ENCODE measurements around the gene ASPSCR1.

The ASPSCR1 gene

DNA sequence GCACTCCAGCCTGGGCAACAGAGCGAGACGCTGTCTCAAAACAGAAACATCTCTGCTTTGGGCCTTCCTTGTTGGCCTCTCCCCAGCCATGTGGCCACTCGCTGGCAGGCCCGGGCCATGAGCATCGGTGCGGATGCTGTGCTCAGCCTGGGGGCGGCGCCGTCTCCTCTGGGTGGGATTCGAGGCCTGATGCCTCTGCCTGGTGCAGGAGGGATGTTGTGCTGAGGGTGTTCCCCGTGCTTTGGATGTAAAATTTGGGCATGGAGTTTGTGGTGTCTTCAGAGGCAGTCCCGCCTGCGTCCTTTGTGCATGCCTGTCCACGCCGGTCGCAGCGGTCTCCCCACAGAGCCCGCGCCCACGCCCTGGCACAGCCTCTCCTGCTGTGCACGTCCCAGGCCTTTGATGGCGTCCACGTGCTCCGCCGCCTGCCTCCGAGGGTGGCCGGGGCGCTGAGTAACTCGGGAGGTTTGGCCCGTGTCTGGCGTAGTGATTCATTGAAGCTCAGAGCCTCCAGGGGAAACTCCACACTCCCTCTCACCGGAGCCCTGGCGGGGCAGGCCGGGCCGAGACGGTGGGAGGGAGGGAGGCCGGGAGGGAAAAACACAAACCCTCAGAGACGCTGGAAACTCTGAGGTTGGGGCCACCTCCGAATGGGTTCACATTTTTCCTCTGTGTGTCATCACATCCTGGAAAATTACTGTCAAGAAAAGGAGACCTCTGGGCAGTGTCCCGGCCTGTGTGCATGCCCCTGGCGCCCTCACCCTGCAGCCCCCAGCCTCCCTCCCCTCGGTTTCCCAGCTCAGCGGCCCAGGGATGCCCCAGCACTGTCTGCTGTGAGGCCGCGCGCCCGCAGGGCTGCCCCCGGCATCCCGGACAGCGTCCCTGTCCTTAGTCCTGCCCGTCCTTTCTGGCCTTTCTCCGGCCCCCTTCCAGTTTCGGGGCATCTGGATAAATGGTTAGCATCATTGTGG, 26.3 kb downstream of the ASPSCR1 start:
- Mint-ChIP-seq H3K4me1 (ENCODE audit: low read depth) (peaks cover 11% of the 10 kb centered on the region), H3K27ac (no peak overlapping the region), H3K4me3 (no peak overlapping the region), H3K36me3 (ENCODE audit: low read depth) (peaks cover 52% of the 10 kb centered on the region), H3K9me3 (no peaks in the 10 kb centered on the region), H3K27me3 (no peaks in the 10 kb centered on the region)
- intact Hi-C loops (cut with micrococcal nuclease), result no loop called here

DNA sequence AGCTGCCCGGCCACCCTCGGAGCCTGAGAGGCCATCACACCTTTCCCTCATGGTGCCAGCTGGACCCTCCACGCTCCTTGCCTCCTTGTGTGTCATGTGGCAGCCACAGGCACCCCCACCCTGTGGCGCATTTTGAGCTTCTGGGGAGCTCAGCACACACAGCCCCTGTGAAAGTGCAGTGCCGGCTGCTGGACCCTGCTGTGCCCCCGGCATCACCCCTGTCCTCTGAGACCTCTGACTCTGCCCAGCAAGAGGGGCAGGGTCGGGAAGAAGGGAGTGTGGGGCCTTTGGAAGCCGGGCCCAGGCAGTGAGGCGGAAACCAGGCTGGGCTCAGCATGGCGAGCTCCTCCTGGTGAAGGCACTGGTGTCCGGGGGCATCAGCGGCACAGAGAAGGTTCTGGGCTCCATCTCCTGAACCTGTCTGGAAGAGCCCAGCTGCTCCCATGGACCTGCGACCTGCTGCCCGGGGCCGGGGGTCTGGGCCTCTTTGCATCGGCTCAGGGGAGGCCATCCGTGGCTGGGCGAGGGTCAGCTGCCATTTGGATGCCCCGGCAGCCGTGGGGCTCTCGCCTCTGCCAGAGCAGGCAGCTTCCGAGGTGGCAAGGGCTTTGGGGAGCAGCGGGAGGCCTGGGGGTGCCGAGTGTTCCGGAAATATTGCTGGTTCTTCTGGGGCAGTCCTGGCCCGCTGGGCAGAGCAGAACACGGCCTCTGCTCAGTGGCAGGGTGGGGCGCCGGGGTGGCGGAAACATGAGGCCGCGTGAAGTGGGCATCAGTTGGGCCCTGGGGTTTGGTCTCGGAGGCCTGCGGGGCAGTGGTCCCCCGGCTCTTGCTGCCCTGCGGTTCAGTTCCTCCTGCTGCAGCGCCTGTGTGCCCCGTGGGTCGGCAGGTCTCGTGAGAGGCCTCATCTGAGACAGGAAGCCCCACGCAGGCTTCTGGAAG, 27.4 kb downstream of the ASPSCR1 start:
- Mint-ChIP-seq H3K4me3 (no peak overlapping the region), H3K36me3 (ENCODE audit: low read depth) (peaks cover 53% of the 10 kb centered on the region), H3K9me3 (no peaks in the 10 kb centered on the region), H3K4me1 (ENCODE audit: low read depth) (peaks cover 8% of the 10 kb centered on the region), H3K27ac (no peak overlapping the region), H3K27me3 (no peaks in the 10 kb centered on the region)
- intact Hi-C loops (cut with micrococcal nuclease), result no loop called here

DNA sequence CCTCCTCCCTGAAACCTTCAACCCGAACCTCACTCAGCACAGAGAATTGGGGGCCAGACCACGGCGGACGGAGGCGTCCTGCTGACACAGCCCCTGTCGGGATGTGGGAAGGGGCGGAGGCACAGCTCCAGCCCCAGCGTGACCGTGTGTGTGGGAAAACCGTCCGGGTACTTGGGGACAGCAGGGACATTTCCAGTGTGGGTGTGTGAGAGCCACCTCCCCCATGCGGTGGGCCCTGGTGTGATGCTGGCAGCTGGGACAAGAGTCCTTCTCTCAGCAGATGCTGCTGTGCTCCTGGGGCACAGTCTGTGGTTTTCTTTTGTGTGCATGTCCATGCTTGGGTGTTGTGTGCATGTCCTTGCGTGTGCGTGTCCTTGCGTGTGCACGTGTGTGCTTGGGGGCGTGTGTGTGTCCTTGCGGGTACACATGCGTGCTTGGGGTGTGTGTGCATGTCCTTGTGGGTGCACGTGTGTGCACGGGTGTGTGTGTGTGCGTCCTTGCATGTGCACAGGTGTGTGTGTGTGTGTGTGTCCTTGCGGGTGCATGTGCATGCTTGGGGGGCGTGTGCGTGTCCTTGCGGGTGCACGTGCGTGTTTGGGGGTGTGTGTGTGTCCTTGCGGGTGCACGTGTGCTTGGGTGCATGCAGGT, 28.4 kb downstream of the ASPSCR1 start:
- no peaks in the 10 kb centered on the region for H3K27me3 Mint-ChIP-seq
- no peak overlapping the region for H3K4me3 Mint-ChIP-seq

DNA sequence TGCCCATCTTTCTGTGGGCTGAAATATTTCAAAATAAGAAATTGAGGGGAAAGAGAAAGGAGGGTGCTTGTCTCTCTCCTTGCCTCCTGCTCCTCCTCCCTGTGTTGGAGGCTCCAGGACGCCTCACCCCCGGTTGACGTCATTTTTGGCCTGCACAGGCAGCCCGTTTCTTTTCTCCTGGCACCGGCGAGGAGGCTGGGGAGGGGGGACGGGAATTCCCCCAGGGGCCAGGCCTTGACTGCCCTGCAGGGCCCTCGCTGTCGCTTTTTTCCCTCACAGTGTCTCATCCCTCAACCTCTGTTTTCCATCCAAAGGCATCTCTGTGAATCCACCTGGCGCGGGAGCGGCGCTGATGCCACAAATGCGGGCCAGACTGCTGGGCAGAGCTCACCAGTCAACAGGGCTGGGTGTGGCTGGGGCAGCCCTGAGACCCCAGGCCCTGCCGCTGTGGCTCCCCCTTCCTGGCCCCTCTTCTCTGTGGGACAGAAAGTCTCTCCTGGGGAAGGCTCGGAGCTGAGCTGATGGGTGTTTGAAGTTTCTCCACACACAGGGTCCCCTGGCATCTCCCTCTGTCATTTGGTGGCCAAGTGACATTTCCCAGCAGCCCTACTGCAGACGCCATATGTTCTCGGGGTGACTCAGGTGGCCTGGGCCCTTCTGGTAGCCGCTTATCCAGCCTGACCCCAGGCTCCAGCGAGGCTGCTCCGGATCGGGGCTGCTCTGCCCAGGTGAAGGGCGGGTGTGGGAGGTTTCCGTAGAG, 29.2 kb downstream of the ASPSCR1 start:
- no peaks in the 10 kb centered on the region for H3K27me3 Mint-ChIP-seq
- H3K4me1 Mint-ChIP-seq (ENCODE audit: low read depth), result no peaks in the 10 kb centered on the region
- H3K27ac Mint-ChIP-seq, result no peak overlapping the region
- peaks cover 69% of the 10 kb centered on the region for H3K36me3 Mint-ChIP-seq (ENCODE audit: low read depth)
- no peaks in the 10 kb centered on the region for H3K9me3 Mint-ChIP-seq
- intact Hi-C loops (cut with micrococcal nuclease), result no loop called here
- no peak overlapping the region for H3K4me3 Mint-ChIP-seq

More for the DNA sequence above, 28.4 kb downstream of the ASPSCR1 start:
- H3K9me3 Mint-ChIP-seq, result no peaks in the 10 kb centered on the region
- no peaks in the 10 kb centered on the region for H3K4me1 Mint-ChIP-seq (ENCODE audit: low read depth)
- peaks cover 61% of the 10 kb centered on the region for H3K36me3 Mint-ChIP-seq (ENCODE audit: low read depth)
- no peak overlapping the region for H3K27ac Mint-ChIP-seq
- intact Hi-C loops (cut with micrococcal nuclease), result no loop called here

DNA sequence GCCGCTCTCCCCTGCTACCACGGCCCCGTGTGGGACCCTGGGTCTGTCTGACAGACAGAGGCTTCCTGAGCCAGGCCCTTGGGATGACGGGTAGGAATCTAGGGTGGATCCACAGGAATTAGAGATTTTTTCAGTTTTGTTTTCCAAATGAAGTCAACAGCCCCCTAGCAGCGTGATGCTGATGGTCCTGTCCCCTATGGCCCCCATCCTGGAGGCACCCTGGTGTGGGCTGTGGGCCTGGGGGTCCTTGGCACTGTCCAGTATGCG, 29.7 kb downstream of the ASPSCR1 start:
- no peaks in the 10 kb centered on the region for H3K27me3 Mint-ChIP-seq

DNA sequence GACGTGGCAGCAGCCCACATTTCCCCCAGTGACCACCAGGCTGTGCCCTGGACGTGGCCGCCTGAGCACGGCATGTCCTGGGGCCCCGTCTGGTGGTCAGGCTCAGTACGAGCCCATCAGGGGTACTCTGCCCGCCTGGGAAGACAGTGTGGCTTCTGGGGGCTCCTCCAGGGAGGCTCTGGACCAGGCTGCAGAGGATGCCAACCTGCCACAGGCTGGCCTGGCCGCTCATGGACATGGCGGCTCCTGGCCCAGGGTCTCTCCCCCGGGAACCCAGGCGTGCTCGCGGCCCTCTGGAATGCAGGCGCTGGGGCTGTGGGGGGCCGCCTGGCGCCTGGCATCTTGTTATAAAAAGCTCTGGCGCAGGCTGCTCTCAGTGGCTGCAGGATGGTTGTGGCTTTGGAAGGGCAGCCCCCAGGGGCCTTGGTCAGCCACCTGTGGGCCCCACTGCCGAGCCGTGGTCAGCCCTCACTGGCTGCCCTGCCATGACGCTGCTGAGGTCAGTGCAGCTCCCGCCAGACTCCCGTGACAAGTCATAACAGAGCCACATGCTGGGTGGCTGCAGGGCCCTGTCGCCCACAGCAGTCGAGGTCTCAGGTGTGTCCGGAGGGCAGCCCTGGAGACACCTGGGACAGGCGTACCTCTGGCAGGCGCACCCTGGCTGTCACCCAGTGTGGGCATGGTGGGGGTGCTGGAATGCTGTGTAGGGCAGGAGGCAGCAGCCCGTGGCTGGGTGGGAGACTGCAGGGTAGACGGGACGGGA, 30.2 kb downstream of the ASPSCR1 start:
- Mint-ChIP-seq H3K4me3 (no peak overlapping the region), H3K36me3 (ENCODE audit: low read depth) (peaks cover 79% of the 10 kb centered on the region), H3K4me1 (ENCODE audit: low read depth) (no peaks in the 10 kb centered on the region), H3K27me3 (no peaks in the 10 kb centered on the region), H3K9me3 (no peaks in the 10 kb centered on the region), H3K27ac (no peak overlapping the region)
- intact Hi-C loops (cut with micrococcal nuclease), result no loop called here

More for the DNA sequence above, 29.7 kb downstream of the ASPSCR1 start:
- no peaks in the 10 kb centered on the region for H3K9me3 Mint-ChIP-seq
- H3K4me1 Mint-ChIP-seq (ENCODE audit: low read depth), result no peaks in the 10 kb centered on the region
- no peak overlapping the region for H3K27ac Mint-ChIP-seq
- H3K36me3 Mint-ChIP-seq (ENCODE audit: low read depth), result peaks cover 74% of the 10 kb centered on the region
- intact Hi-C loops (cut with micrococcal nuclease), result no loop called here
- H3K4me3 Mint-ChIP-seq, result no peak overlapping the region

DNA sequence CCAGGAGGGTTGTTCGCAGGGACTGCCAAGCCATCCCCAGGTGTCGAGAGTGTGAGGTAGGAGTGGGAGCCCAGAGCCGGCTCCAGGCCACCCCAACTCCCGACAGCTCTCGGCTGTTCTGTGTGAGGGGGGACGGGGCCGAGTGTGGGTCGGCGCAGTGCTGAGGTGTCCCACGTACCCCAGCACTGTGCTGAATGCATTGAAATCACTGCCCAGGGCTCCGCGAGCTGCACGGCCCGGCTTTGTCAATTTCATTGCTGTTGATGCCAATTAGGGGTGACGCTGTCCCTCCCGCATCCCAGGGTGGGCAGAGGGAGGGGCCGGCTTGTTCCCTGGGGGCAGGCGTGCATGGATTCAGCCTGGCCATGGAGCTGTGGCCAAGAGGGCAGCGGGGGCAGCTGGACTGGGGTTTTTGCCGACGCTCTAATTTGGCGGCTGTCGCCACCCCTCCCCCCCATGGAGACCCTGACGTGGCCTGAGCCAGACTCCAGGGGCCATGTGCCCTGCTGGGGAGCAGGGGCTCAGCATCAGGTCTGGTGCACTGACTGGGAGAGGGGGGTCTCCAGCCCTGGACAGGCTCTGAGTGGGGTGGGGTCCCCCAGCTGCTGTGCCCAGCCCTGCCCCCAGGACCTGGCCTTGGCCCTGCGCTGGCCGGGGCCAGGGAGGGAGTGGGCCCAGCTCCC, 31.0 kb downstream of the ASPSCR1 start:
- Mint-ChIP-seq H3K4me3 (no peak overlapping the region), H3K9me3 (no peaks in the 10 kb centered on the region), H3K36me3 (ENCODE audit: low read depth) (peaks cover 80% of the 10 kb centered on the region), H3K4me1 (ENCODE audit: low read depth) (no peaks in the 10 kb centered on the region), H3K27ac (no peak overlapping the region), H3K27me3 (no peaks in the 10 kb centered on the region)
- intact Hi-C loops (cut with micrococcal nuclease), result no loop called here

DNA sequence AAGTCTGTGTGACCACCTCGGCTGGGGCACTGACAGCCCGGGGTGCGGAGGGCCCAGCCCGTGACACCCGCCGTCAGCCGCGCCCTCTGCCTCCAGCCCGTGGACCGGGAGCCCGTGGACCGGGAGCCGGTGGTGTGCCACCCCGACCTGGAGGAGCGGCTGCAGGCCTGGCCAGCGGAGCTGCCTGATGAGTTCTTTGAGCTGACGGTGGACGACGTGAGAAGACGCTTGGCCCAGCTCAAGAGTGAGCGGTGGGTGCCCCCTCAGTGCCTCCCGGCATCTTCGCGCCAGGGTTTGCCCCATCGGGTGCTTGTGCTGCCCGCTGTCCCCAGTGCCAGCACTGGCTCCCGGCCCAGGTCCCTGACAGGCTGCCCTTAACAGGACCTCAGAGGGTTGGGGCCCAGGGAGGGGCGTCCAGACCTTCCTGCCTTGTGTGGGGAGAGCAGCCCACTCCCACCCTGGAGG, 31.5 kb downstream of the ASPSCR1 start:
- no peaks in the 10 kb centered on the region for H3K27me3 Mint-ChIP-seq
- no peaks in the 10 kb centered on the region for H3K9me3 Mint-ChIP-seq
- H3K36me3 Mint-ChIP-seq (ENCODE audit: low read depth), result peaks cover 82% of the 10 kb centered on the region
- intact Hi-C loops (cut with micrococcal nuclease), result no loop called here
- H3K4me1 Mint-ChIP-seq (ENCODE audit: low read depth), result no peaks in the 10 kb centered on the region
- no peak overlapping the region for H3K4me3 Mint-ChIP-seq
- no peak overlapping the region for H3K27ac Mint-ChIP-seq

DNA sequence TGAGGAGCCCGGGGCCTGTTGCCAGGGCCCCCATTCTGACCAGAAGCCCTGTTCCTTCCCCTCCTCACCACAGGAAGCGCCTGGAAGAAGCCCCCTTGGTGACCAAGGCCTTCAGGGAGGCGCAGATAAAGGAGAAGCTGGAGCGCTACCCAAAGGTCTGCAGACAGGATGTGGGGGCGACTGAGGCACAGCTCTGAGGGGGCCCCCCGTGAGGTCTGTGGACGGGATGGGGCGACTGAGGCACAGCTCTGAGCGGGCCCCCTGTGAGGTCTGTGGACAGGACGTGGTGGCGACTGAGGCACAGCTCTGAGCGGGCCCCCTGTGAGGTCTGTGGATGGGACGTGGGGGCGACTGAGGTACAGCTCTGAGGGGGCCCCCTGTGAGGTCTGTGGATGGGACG, 32.0 kb downstream of the ASPSCR1 start:
- H3K4me3 Mint-ChIP-seq, result no peak overlapping the region
- peaks cover 83% of the 10 kb centered on the region for H3K36me3 Mint-ChIP-seq (ENCODE audit: low read depth)
- intact Hi-C loops (cut with micrococcal nuclease), result no loop called here
- H3K9me3 Mint-ChIP-seq, result no peaks in the 10 kb centered on the region
- H3K27ac Mint-ChIP-seq, result no peak overlapping the region
- H3K4me1 Mint-ChIP-seq (ENCODE audit: low read depth), result no peaks in the 10 kb centered on the region
- no peaks in the 10 kb centered on the region for H3K27me3 Mint-ChIP-seq

DNA sequence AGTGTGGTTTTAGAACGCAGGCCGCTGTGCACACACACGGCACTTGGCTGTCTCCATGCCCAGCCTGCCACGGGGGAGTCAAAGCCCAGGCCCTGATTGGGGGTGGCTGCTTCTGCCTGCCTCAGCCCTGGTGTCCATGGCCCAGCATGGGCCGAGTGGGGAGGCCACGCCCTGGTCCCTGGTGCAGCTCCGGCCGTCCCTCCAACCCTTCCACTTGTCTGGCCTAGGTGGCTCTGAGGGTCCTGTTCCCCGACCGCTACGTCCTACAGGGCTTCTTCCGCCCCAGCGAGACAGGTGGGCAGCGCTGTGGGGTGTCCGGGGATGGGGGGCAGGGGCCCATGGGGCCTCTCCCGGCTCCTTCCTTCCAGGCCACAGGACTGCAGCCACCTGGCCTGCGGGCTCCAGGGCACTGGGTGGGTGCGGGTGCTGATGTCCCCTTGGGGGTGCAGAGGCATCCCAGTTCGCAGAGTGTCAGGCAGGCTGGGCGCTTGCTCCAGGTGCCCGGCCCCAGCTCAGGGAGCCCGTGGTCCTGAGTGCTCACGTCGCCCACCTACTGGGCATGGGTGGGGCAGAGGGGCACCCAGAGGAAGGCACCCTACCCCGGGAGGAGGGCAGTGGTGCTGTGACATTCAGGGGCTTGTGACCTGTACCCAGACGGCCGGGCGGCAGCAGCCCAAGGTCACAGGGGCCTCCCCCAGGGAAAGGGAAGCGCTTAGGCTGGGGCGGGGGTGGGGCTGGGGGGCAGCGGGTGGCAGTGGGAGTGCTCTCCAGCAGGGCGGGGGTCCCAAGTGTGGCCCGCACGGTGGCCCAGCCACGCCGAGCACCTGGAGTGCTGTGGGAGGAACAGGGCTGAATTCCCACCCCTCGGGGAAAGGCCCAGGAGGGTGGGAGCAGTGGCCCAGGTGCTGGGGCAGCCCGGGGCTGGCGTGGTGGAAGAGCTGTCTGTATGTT, 33.4 kb downstream of the ASPSCR1 start:
- H3K27ac Mint-ChIP-seq, result no peak overlapping the region
- no peaks in the 10 kb centered on the region for H3K4me1 Mint-ChIP-seq (ENCODE audit: low read depth)
- H3K4me3 Mint-ChIP-seq, result no peak overlapping the region
- H3K9me3 Mint-ChIP-seq, result no peaks in the 10 kb centered on the region
- H3K36me3 Mint-ChIP-seq (ENCODE audit: low read depth), result peaks cover 76% of the 10 kb centered on the region
- H3K27me3 Mint-ChIP-seq, result no peaks in the 10 kb centered on the region
- intact Hi-C loops (cut with micrococcal nuclease), result no loop called here

DNA sequence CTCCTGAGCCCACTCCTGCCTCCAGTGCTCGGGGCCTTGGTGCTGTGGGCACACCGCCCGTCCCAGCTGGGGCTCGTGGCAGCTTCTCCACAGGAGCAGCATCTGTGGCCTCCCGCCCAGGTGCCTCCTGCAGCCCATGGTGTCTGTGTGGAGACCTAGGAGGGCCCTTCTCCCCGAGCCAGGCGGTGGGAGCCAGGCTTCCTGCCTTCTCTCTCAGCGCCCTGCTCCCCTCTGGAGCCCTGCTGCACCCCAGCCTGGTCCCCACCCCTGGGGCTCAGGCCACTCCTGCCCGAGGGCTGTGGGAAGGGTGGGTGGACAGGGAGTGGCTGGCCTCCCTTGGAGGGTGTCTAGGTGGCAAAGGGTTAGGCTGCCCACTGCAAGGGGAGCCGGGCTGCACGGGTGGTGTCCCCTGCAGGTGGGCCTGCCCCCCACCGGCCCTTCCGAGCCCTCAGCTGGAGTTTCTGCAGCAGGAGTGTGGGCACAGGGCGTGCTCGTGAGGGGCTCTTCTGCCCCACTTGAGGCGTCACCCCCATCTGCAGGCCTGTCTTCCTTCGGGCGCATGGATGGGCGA, 34.3 kb downstream of the ASPSCR1 start:
- Mint-ChIP-seq H3K36me3 (ENCODE audit: low read depth) (peaks cover 76% of the 10 kb centered on the region), H3K27me3 (no peaks in the 10 kb centered on the region), H3K27ac (no peak overlapping the region), H3K4me1 (ENCODE audit: low read depth) (no peaks in the 10 kb centered on the region), H3K4me3 (no peak overlapping the region), H3K9me3 (no peaks in the 10 kb centered on the region)
- intact Hi-C loops (cut with micrococcal nuclease), result no loop called here

Data from dendritic cell treated with granulocyte-macrophage colony-stimulating factor and Interleukin-4, amounts not matched to agents 40 ng/mL and 50 ng/mL, for 4 days (primary cell).